Aorta (tissue), 5 donors: ENCODE results near the gene IQSEC1. TPM values are rescaled to one million over a fixed set of nuclear protein-coding genes. Genes with fewer than 3 reads are reported as not detected.
A peak's percentile ranks its signal among the peaks of the same experiment; 100 is the strongest.

Source experiments
- ATAC-seq: fragments of 200-7000 bp; cut with Tn5 transposase; one replicate; pipeline ENCODE4 v1.9.1; 2022; ENCODE audit warnings: moderate library complexity; ENCODE audit not compliant: low FRiP score
- DNase-seq, 2 donors: peaks; one replicate each; pipeline ENCODE4 v3.0.0-alpha.2; 2020
- H3K27ac ChIP-seq, 2 donors: one replicate each; pipeline ENCODE4 v1.5.1; 2013; ENCODE audit warnings: low read length in 2 of 2, mild to moderate bottlenecking in 2 of 2, moderate library complexity in 2 of 2, control low read depth in 1 of 2, inconsistent platforms in 1 of 2, low read depth in 1 of 2
- H3K27me3 ChIP-seq, 2 donors: one replicate each; pipeline ENCODE4 v1.6.1; 2013; ENCODE audit warnings: control low read depth in 1 of 2, low read length in 1 of 2, mild to moderate bottlenecking in 1 of 2, moderate library complexity in 1 of 2; ENCODE audit not compliant: insufficient read depth in 2 of 2, control insufficient read depth in 1 of 2
- H3K36me3 ChIP-seq, 2 donors: one replicate each; pipeline ENCODE4 v1.6.1; 2013; ENCODE audit warnings: control low read depth in 1 of 2, low read length in 1 of 2, mild to moderate bottlenecking in 1 of 2; ENCODE audit not compliant: insufficient read depth in 2 of 2, control insufficient read depth in 1 of 2
- H3K4me1 ChIP-seq, 2 donors: one replicate each; pipeline ENCODE4 v1.6.1; 2013; ENCODE audit warnings: low read length in 2 of 2, control low read depth in 1 of 2, mild to moderate bottlenecking in 1 of 2, moderate library complexity in 1 of 2; ENCODE audit not compliant: insufficient read depth in 2 of 2, control insufficient read depth in 1 of 2
- H3K4me3 ChIP-seq, 2 donors: one replicate each; pipeline ENCODE4 v1.5.1; 2013; ENCODE audit warnings: low read length in 2 of 2, control low read depth in 1 of 2, mild to moderate bottlenecking in 1 of 2
- H3K9me3 ChIP-seq: one replicate; pipeline ENCODE4 v1.6.1; 2013; ENCODE audit warnings: mild to moderate bottlenecking, low read length; ENCODE audit not compliant: control insufficient read depth
- WGBS, 2 donors: extraction: QIAGEN DNeasy Blood & Tissue Kit; methylation state at CpG; one replicate each; pipeline ENCODE4 v1.1.7; 2013; 5-methylcytosine and 5-hydroxymethylcytosine counted together
- intact Hi-C, 2 donors: fragments of 100-400 bp; cut with DNase I; formaldehyde crosslinking; loops; one replicate each; pipeline versions ENCODE4 v1.14.2 to v1.15.0; 2022
- polyA plus RNA-seq, 2 donors: library from polyadenylated mRNA; stranded (reverse); fragments of 200-250 nt; gene quantifications; one replicate each; pipeline ENCODE4 v1.2.3, GENCODE V29; 2013
- total RNA-seq, 2 donors: library from RNA; stranded (reverse); fragmentation: NEBNext Ultra II Directional; extraction: Animal tissue kit (Norgen Biotek cat#: 25700); gene quantifications; one replicate each; pipeline ENCODE4 v1.2.1, GENCODE V29; 2021
- donor health status: healthy with polysubstance abuse.
- donor health status: Bipolar disorder and iron deficiency.
- donor health status: DM: no; HTN: no; CAD: no.
- donor health status: DM: no; HTN: no; CAD: no.
- donor health status: DM: yes; HTN: yes; CAD: no.

The IQSEC1 gene
- total and polyA plus RNA-seq, 4 donors, result 12.6 to 84.7 (median 49.9) TPM

DNA sequence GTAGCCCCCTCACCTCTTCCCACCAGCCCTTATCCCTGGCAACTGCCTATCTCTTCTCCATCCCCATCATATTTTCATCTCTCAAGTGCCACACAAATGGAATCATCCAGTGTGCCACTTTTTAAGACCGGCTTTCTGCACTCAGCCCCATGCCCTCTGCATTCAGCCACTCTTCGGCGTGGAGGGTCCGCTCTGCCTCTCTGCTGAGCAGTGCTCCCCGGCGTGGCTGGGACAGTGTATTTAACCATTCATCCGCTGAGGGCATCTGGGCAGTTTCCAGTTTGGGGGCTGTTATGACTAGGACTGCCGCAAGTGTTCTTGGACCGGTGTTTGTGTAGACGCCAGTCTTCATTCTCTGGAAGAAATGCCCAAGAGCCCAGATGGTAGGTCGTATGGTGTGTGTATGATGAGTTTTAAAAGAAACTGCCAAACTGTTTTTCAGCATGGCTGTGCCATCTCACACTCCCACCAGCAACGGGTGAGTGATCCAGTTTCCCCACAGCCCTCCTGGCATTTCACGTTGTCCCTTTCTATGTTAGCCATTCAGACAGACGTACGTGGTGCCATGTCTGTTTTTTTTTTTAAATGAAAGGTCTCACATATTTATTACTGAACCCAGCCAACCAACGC, 20.9 kb downstream of the IQSEC1 start:
- intact Hi-C loops, result no loop called here
- no peaks in the 10 kb centered on the region for H3K36me3 ChIP-seq
- H3K27ac ChIP-seq, result no peak overlapping the region
- H3K9me3 ChIP-seq, result no peaks in the 10 kb centered on the region
- no peak overlapping the region for H3K4me3 ChIP-seq
- ATAC-seq (no peak), DNase-seq (peak in 1 of 2 donors; percentile 13)
- no peaks in the 10 kb centered on the region for H3K4me1 ChIP-seq
- WGBS, 2 donors, result 95 to 96% methylated on average over 16 of the region's 16 CpGs
- no peaks in the 10 kb centered on the region for H3K27me3 ChIP-seq

- intact Hi-C loops, result no loop called here
- WGBS, 2 donors, result 91 to 92% methylated on average over 6 of the region's 6 CpGs
- Histone ChIP-seq H3K9me3 (no peaks in the 10 kb centered on the region), H3K4me3 (no peak overlapping the region), H3K27me3 (no peaks in the 10 kb centered on the region), H3K27ac (no peak overlapping the region), H3K36me3 (no peaks in the 10 kb centered on the region), H3K4me1 (no peaks in the 10 kb centered on the region)
- ATAC-seq (no peak), DNase-seq (no peak)
These were observed 21.6 kb downstream of the IQSEC1 start for GRCh38 chr3:13051581-13051980.

DNA sequence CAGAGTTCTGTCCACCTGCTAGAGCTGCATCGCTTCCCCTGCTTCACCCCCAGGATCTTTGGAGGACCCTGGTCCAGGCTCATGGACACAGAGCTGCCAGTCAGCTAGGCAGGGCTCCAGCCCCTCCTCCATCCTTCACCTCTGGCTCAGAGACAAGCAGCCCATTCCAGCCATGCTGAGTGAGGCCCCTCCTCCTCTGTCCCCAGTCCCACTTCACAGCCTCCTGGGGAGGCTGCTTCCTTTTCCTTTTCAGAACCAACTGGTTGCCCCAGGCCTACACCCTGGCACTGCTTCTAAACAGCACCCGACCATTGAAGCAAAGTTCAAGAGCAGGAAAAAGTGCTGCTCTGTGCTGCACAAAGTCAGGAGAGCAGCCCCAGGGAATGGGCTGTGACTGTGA, 22.2 kb downstream of the IQSEC1 start:
- Histone ChIP-seq H3K27me3 (no peaks in the 10 kb centered on the region), H3K27ac (no peak overlapping the region), H3K4me1 (no peaks in the 10 kb centered on the region), H3K4me3 (no peak overlapping the region), H3K36me3 (no peaks in the 10 kb centered on the region), H3K9me3 (no peaks in the 10 kb centered on the region)
- DNase-seq, result peak in 1 of 2 donors; percentile 38
- 65 to 81% methylated on average over 2 of the region's 2 CpGs for WGBS, 2 donors
- intact Hi-C loops, result no loop called here
- no peak for ATAC-seq

- no peak for ATAC-seq
- 92 to 94% methylated on average over 3 of the region's 3 CpGs for WGBS, 2 donors
These were observed 22.8 kb downstream of the IQSEC1 start for GRCh38 chr3:13050446-13050845.

DNA sequence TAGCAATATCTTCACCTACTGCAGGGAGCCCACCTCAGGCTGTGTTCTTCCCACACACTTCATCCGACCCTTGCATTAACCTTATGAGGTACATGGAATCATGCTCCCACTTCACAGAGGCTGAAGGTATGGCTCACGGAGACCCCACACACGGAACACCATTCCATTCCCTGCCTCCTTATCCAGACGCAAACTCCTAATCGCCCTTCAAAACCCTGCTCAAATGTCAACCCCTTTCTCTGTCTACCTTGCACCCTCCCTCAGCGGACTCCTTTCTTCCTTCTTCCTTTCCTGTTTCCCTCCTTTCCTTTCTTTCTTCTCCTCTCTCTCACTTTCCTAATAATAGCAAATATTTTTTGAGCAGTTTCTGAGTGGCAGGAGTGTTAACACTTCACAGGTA, 23.8 kb downstream of the IQSEC1 start:
- DNase-seq (no peak), ATAC-seq (no peak)
- Histone ChIP-seq H3K9me3 (no peaks in the 10 kb centered on the region), H3K4me1 (no peaks in the 10 kb centered on the region), H3K4me3 (no peak overlapping the region), H3K27me3 (no peaks in the 10 kb centered on the region), H3K27ac (no peak overlapping the region), H3K36me3 (no peaks in the 10 kb centered on the region)
- 97% methylated on average over 6 of the region's 6 CpGs for WGBS, 2 donors
- intact Hi-C loops, result no loop called here

More at GRCh38 chr3:13050446-13050845, 22.8 kb downstream of the IQSEC1 start:
- H3K27me3 ChIP-seq, result no peaks in the 10 kb centered on the region
- no peaks in the 10 kb centered on the region for H3K36me3 ChIP-seq
- H3K27ac ChIP-seq, result no peak overlapping the region
- intact Hi-C loops, result no loop called here
- no peak for DNase-seq
- no peak overlapping the region for H3K4me3 ChIP-seq
- H3K9me3 ChIP-seq, result no peaks in the 10 kb centered on the region
- no peaks in the 10 kb centered on the region for H3K4me1 ChIP-seq

GRCh38 chr3:13047296-13048165, 25.7 kb downstream of the IQSEC1 start:
- ATAC-seq (no peak), DNase-seq (peak in 1 of 2 donors; percentile 34)
- Histone ChIP-seq H3K9me3 (no peaks in the 10 kb centered on the region), H3K27me3 (no peaks in the 10 kb centered on the region), H3K36me3 (no peaks in the 10 kb centered on the region), H3K4me1 (no peaks in the 10 kb centered on the region), H3K4me3 (no peak overlapping the region), H3K27ac (no peak overlapping the region)
- WGBS, 2 donors, result 75 to 80% methylated on average over 11 of the region's 11 CpGs
- intact Hi-C loops, result no loop called here

- no peak overlapping the region for H3K27ac ChIP-seq
- DNase-seq, result peak in 1 of 2 donors; percentile 29
- no peak overlapping the region for H3K4me3 ChIP-seq
- WGBS, 2 donors, result 87 to 89% methylated on average over 15 of the region's 15 CpGs
- H3K4me1 ChIP-seq, result no peaks in the 10 kb centered on the region
- intact Hi-C loops, result no loop called here
- no peaks in the 10 kb centered on the region for H3K9me3 ChIP-seq
- ATAC-seq, result no peak
- no peaks in the 10 kb centered on the region for H3K27me3 ChIP-seq
- no peaks in the 10 kb centered on the region for H3K36me3 ChIP-seq
These were observed 26.5 kb downstream of the IQSEC1 start for GRCh38 chr3:13046569-13047274.

GRCh38 chr3:13045904-13046568, 27.2 kb downstream of the IQSEC1 start:
- intact Hi-C loops, result no loop called here
- Histone ChIP-seq H3K9me3 (no peaks in the 10 kb centered on the region), H3K4me1 (no peaks in the 10 kb centered on the region), H3K27ac (no peak overlapping the region), H3K27me3 (no peaks in the 10 kb centered on the region), H3K36me3 (no peaks in the 10 kb centered on the region), H3K4me3 (no peak overlapping the region)
- DNase-seq, result peak in 1 of 2 donors; percentile 55
- ATAC-seq, result no peak
- WGBS, 2 donors, result 90 to 93% methylated on average over 22 of the region's 22 CpGs
